Nephron (organoid): ENCODE results near the gene NUP155.

Experiments used
- H3K27ac Mint-ChIP-seq, 3 experiments: 2 replicates each; pipeline ENCODE4 v1.8.0; 2020; ENCODE audit warnings: mixed read lengths in 3 of 3, mild to moderate bottlenecking in 2 of 3, moderate library complexity in 1 of 3
- H3K27me3 Mint-ChIP-seq: 2 replicates; pipeline ENCODE4 v1.8.0; 2021; ENCODE audit warnings: low read depth, mild to moderate bottlenecking, moderate library complexity, mixed read lengths
- H3K36me3 Mint-ChIP-seq: 2 replicates; pipeline ENCODE4 v1.8.0; 2020; ENCODE audit warnings: low read depth, mixed read lengths
- H3K4me1 Mint-ChIP-seq: 2 replicates; pipeline ENCODE4 v1.8.0; 2020; ENCODE audit warnings: mixed read lengths
- H3K4me3 Mint-ChIP-seq, 3 experiments: 2 replicates each; pipeline ENCODE4 v1.8.0; 2020; ENCODE audit warnings: mild to moderate bottlenecking in 3 of 3, mixed read lengths in 3 of 3, moderate library complexity in 2 of 3
- H3K9me3 Mint-ChIP-seq: 2 replicates; pipeline ENCODE4 v1.8.0; 2020; ENCODE audit warnings: mixed read lengths
- TF ChIP-seq, protein P1 (sequence below), 3 experiments: fragments of 200-600 bp; sonication (generic); IDR thresholded peaks; one replicate each; pipeline ENCODE4 v1.5.0; 2021; ENCODE audit warnings: antibody characterized with exemption in 3 of 3; ENCODE audit not compliant: unreplicated experiment in 3 of 3

NUP155 gene

DNA sequence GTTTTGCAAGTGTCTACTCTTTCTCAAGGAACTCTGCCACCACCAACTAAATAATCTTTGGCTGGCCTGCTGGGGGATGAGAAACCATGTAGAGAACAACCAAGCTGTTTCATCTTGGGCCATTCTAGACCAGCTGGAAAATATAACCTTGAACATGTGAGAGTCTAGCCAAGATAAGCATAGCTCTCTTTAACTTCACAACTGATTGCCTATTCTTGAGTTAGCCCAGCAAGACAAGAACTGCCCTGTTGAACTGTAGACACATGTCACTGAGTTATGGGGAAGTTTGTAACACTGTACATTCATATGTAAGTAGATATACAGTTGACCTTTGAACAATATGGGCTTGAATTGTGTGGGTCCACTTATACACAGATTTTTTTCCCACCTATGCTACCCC is 44.4 kb downstream of the NUP155 start:
- H3K4me1 Mint-ChIP-seq, result no peaks in the 10 kb centered on the region
- peaks cover 62% of the 10 kb centered on the region for H3K36me3 Mint-ChIP-seq
- H3K27me3 Mint-ChIP-seq, result no peaks in the 10 kb centered on the region
- no peaks in the 10 kb centered on the region for H3K9me3 Mint-ChIP-seq
- H3K4me3 Mint-ChIP-seq, result no peak overlapping the region
- TF ChIP-seq, protein P1, sequence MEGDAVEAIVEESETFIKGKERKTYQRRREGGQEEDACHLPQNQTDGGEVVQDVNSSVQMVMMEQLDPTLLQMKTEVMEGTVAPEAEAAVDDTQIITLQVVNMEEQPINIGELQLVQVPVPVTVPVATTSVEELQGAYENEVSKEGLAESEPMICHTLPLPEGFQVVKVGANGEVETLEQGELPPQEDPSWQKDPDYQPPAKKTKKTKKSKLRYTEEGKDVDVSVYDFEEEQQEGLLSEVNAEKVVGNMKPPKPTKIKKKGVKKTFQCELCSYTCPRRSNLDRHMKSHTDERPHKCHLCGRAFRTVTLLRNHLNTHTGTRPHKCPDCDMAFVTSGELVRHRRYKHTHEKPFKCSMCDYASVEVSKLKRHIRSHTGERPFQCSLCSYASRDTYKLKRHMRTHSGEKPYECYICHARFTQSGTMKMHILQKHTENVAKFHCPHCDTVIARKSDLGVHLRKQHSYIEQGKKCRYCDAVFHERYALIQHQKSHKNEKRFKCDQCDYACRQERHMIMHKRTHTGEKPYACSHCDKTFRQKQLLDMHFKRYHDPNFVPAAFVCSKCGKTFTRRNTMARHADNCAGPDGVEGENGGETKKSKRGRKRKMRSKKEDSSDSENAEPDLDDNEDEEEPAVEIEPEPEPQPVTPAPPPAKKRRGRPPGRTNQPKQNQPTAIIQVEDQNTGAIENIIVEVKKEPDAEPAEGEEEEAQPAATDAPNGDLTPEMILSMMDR (IDR thresholded peaks at IDR 0.05; ENCODE audit: unreplicated experiment in 3 of 3), result no peak
- H3K27ac Mint-ChIP-seq, result no peak overlapping the region

DNA sequence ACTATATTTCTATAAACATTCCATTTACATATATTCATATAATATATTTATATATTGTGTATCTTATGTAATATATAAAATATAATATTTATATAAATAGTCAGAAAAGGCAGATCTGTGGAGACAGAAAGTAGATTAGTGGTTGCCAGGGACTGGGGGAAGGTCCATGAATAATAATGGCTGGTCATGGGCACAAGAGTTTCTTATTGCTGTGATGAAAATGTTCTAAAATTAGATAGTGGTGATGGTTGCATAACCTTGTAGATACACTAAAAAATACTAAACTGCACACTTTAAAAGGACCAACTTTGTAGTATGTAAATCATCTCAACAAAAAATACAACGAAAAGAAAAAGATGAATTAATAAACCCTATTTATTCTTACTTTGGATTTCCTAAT is 47.3 kb downstream of the NUP155 start:
- Mint-ChIP-seq H3K36me3 (peaks cover 62% of the 10 kb centered on the region), H3K4me3 (no peak overlapping the region), H3K9me3 (no peaks in the 10 kb centered on the region), H3K27ac (no peak overlapping the region), H3K27me3 (no peaks in the 10 kb centered on the region), H3K4me1 (no peaks in the 10 kb centered on the region)
- TF ChIP-seq, protein P1 (IDR thresholded peaks at IDR 0.05; ENCODE audit: unreplicated experiment in 3 of 3), result no peak

DNA sequence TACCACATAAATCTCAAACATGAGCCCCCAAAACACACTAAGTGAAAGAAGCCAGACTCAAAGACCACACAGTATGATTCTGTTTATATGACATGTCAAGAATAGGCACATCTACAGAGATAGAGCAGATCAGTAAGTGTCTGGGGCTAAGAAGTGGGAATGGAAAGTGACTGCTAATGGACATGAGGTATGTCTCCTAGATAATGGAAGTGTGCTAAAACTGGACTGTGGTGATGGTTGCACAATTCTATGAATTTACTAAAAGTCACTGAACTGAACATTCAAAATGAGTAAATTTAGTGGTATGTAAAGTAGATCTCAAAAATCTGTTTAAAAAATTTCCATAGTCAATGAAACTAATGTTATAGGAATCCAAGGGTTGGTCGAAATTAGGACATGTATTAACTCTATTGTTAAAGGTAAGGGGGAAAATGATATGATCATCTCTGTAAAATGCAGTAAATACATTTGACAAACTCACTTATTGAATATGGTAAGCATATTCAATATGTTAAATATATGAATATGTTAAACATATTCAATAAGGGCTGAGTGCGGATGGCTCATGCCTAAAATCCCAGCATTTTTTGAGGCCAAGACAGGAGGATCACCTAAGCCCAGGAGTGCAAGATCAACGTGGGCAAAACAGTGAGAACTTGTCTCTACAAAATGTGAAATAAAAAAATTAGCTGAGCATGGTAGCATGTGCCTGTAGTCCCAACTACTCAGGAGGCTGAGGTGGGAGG is 51.7 kb downstream of the NUP155 start:
- no peaks in the 10 kb centered on the region for H3K27me3 Mint-ChIP-seq
- H3K4me1 Mint-ChIP-seq, result no peaks in the 10 kb centered on the region
- TF ChIP-seq, protein P1 (IDR thresholded peaks at IDR 0.05; ENCODE audit: unreplicated experiment in 3 of 3), result no peak
- H3K9me3 Mint-ChIP-seq, result no peaks in the 10 kb centered on the region
- no peak overlapping the region for H3K27ac Mint-ChIP-seq
- H3K4me3 Mint-ChIP-seq, result no peak overlapping the region
- peaks cover 61% of the 10 kb centered on the region for H3K36me3 Mint-ChIP-seq

DNA sequence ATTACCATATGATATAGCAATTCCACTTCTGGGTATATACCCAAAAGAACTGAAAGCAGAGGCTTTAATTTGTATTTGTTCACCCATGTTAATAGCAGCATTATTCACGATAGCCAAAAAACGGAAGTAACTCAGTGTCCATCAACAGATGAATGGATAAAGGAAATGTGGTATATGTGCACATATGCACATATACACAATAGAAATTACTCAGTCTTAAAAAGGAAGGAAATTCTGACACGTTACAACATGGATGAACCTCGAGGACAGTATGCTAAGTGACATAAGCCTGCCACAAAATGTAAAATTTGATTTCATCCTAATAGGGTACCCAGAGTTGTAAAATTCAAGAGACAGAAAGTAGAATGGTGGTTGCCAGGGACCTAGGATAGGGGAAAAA is 54.9 kb downstream of the NUP155 start:
- TF ChIP-seq, protein P1 (IDR thresholded peaks at IDR 0.05; ENCODE audit: unreplicated experiment in 3 of 3), result no peak
- Mint-ChIP-seq H3K4me3 (no peak overlapping the region), H3K4me1 (no peaks in the 10 kb centered on the region), H3K27me3 (no peaks in the 10 kb centered on the region), H3K9me3 (no peaks in the 10 kb centered on the region), H3K36me3 (peaks cover 72% of the 10 kb centered on the region), H3K27ac (no peak overlapping the region)

DNA sequence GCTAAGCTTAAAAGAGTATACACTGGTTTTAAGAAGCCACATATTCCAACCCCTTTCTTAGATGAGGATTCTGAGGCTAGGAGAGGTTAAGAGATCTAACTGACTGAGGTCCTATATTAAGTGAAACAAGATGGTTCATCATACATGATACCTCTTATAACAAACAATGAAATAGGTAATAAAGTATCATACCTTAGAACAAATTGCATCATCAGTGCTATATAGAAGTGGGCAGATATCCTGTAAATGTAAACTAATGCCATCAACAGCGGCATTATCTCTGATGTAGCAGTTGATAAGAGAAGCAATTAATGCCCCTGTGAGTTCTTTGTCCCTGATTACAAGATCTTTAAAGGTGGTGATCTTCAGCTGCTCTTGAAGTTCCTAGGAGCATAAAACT is 60.5 kb downstream of the NUP155 start:
- peaks cover 68% of the 10 kb centered on the region for H3K36me3 Mint-ChIP-seq
- H3K9me3 Mint-ChIP-seq, result no peaks in the 10 kb centered on the region
- TF ChIP-seq, protein P1 (IDR thresholded peaks at IDR 0.05; ENCODE audit: unreplicated experiment in 3 of 3), result no peak
- H3K4me3 Mint-ChIP-seq, result no peak overlapping the region
- H3K27me3 Mint-ChIP-seq, result no peaks in the 10 kb centered on the region
- H3K4me1 Mint-ChIP-seq, result no peaks in the 10 kb centered on the region
- H3K27ac Mint-ChIP-seq, result no peak overlapping the region

DNA sequence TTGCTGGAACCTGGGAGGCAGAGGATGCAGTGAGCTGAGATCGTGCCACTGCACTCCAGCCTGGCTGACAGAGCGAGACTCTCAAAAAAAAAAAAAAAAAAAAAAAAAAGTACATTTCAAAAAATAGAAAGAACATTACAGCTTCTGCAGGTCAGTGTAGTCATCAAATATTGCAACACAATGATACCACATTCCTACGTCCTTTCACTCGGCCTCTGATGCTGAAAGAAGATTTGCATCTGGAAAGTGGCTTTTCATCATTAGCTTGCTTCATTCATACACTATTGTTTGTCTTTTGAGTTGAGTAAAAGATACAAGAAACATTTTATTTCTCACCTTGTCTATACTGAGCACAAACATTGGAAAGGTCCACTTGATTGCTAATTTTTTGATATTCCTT is 62.1 kb downstream of the NUP155 start:
- no peaks in the 10 kb centered on the region for H3K9me3 Mint-ChIP-seq
- H3K4me1 Mint-ChIP-seq, result no peaks in the 10 kb centered on the region
- no peaks in the 10 kb centered on the region for H3K27me3 Mint-ChIP-seq
- H3K4me3 Mint-ChIP-seq, result no peak overlapping the region
- H3K36me3 Mint-ChIP-seq, result peaks cover 66% of the 10 kb centered on the region
- H3K27ac Mint-ChIP-seq, result no peak overlapping the region
- TF ChIP-seq, protein P1 (IDR thresholded peaks at IDR 0.05; ENCODE audit: unreplicated experiment in 3 of 3), result no peak
